Esophagus squamous epithelium (tissue), 4 donors: ENCODE results near the gene ZMYND8.

ENCODE experiments used
- CTCF ChIP-seq, 6 experiments: fragments of 450-650 bp in 4 of 6; fragments of 200-600 bp in 2 of 6; sonication (generic) in 2 of 6; IDR thresholded peaks; one replicate each; pipeline ENCODE4 v1.5.1; 2016 to 2019; ENCODE audit warnings: antibody characterized with exemption in 6 of 6, mild to moderate bottlenecking in 4 of 6, moderate library complexity in 4 of 6
- POLR2A ChIP-seq, 4 donors: fragments of 450-650 bp; IDR thresholded peaks; one replicate each; pipeline ENCODE4 v1.6.1; 2017; ENCODE audit warnings: antibody characterized with exemption in 4 of 4, mild to moderate bottlenecking in 4 of 4, moderate library complexity in 3 of 4

- TF ChIP-seq CTCF (IDR thresholded peaks at IDR 0.05) (no peak), POLR2A (IDR thresholded peaks at IDR 0.05) (no peak)
Measured at GRCh38 chr20:47201074-47201730, 155.3 kb downstream of the ZMYND8 start.
